Keratinocyte (primary cell): ENCODE results near the gene CNNM3. TPM values are rescaled to one million over a fixed set of nuclear protein-coding genes. Genes with fewer than 3 reads are reported as not detected.

ENCODE experiments used
- DNase-seq: peaks from one replicate; pipeline ENCODE4 v3.0.0-alpha.2; 2011; ENCODE audit warnings: low read depth, missing footprints, low spot score
- FAIRE-seq: peaks from 2 replicates; lab custom pipeline; 2011; peaks lifted over from hg19 to GRCh38; lab: Jason Lieb, UNC
- H2AFZ ChIP-seq: 2 replicates; pipeline ENCODE4 v1.6.0; 2012; ENCODE audit warnings: low read length, control low read depth, inconsistent platforms; ENCODE audit not compliant: control insufficient read depth
- H3K27ac ChIP-seq: 2 replicates; pipeline ENCODE4 v1.5.1; 2011; ENCODE audit warnings: low read length; ENCODE audit not compliant: control insufficient read depth, insufficient read depth
- H3K27me3 ChIP-seq: 3 replicates; pipeline ENCODE4 v1.6.0; 2011; ENCODE audit warnings: low read length; ENCODE audit not compliant: control insufficient read depth, insufficient read depth; ENCODE audit errors: extremely low read depth
- H3K36me3 ChIP-seq, 2 experiments: 2 replicates in 1 of 2; 3 replicates in 1 of 2; pipeline ENCODE4 v1.5.1; 2011; ENCODE audit warnings: low read length in 2 of 2, mild to moderate bottlenecking in 1 of 2; ENCODE audit not compliant: control insufficient read depth in 2 of 2, insufficient read depth in 2 of 2; ENCODE audit errors: extremely low read depth in 1 of 2
- H3K4me1 ChIP-seq: 3 replicates; pipeline ENCODE4 v1.5.1; 2011; ENCODE audit warnings: low read length; ENCODE audit not compliant: control insufficient read depth, insufficient read depth; ENCODE audit errors: extremely low read depth
- H3K4me2 ChIP-seq: 3 replicates; pipeline ENCODE4 v1.6.0; 2011; ENCODE audit warnings: low read depth, low read length; ENCODE audit not compliant: control insufficient read depth, insufficient read depth; ENCODE audit errors: extremely low read depth
- H3K4me3 ChIP-seq, 3 experiments: fragments of 200-600 bp in 1 of 3; sonication (generic) in 1 of 3; 2 replicates in 2 of 3; 3 replicates in 1 of 3; pipeline ENCODE4 v1.5.1; 2011 to 2016; ENCODE audit warnings: low read length in 3 of 3, mild to moderate bottlenecking in 3 of 3, control low read depth in 2 of 3, inconsistent platforms in 1 of 3, low read depth in 1 of 3, mixed read lengths in 1 of 3, mixed run types in 1 of 3, moderate library complexity in 1 of 3; ENCODE audit not compliant: control insufficient read depth in 2 of 3, insufficient read depth in 2 of 3; ENCODE audit errors: extremely low read depth in 1 of 3
- H3K79me2 ChIP-seq: 2 replicates; pipeline ENCODE4 v1.6.0; 2012; ENCODE audit warnings: low read length; ENCODE audit not compliant: control insufficient read depth, insufficient read depth
- H3K9ac ChIP-seq: 3 replicates; pipeline ENCODE4 v1.6.0; 2011; ENCODE audit warnings: low read length; ENCODE audit not compliant: control insufficient read depth, insufficient read depth; ENCODE audit errors: extremely low read depth
- H3K9me1 ChIP-seq: 3 replicates; pipeline ENCODE4 v1.6.0; 2011; ENCODE audit warnings: low read length; ENCODE audit not compliant: control insufficient read depth, insufficient read depth; ENCODE audit errors: extremely low read depth
- H3K9me3 ChIP-seq: 2 replicates; pipeline ENCODE4 v1.5.1; 2012; ENCODE audit warnings: low read depth, low read length; ENCODE audit not compliant: control insufficient read depth
- H4K20me1 ChIP-seq: 3 replicates; pipeline ENCODE4 v1.6.0; 2011; ENCODE audit warnings: low read length; ENCODE audit not compliant: control insufficient read depth, insufficient read depth; ENCODE audit errors: extremely low read depth
- CTCF ChIP-seq, 3 experiments: IDR thresholded peaks in 1 of 3; conservative IDR thresholded peaks in 1 of 3; optimal IDR thresholded peaks in 1 of 3; 2 replicates in 2 of 3; 3 replicates in 1 of 3; pipeline versions ENCODE3 to v1.5.1; 2011; ENCODE audit warnings: low read length in 3 of 3, mild to moderate bottlenecking in 3 of 3, moderate library complexity in 2 of 3, control low read depth in 1 of 3, inconsistent platforms in 1 of 3; ENCODE audit not compliant: insufficient read depth in 2 of 3; ENCODE audit errors: extremely low read depth in 1 of 3
- EZH2 ChIP-seq: IDR thresholded peaks from one replicate; pipeline ENCODE4 v1.6.1; 2012; ENCODE audit warnings: inconsistent platforms, mild to moderate bottlenecking, low read length, moderate library complexity
- dilution Hi-C: fragments of 300-500 bp; cut with MboI; formaldehyde crosslinking; loops from one replicate; pipeline ENCODE4 v1.7.0; 2020; ENCODE audit warnings: low sequenced_read_pairs; ENCODE audit not compliant: extremely low pct_ligation_motif_present
- polyA plus RNA-seq, 5 experiments: library from polyadenylated mRNA; depleted of rRNA in 3 of 5; stranded (reverse) in 3 of 5; stranded (forward) in 1 of 5; unstranded in 1 of 5; fragments of >200 nt; gene quantifications; 1 replicate in 1 of 5; 2 replicates in 3 of 5; 3 replicates in 1 of 5; pipeline versions ENCODE4 v1.2.1 to v1.2.3, GENCODE V29; 2011 to 2012; ENCODE audit warnings: missing spikeins in 2 of 5, low read depth in 1 of 5, low replicate concordance in 1 of 5

The CNNM3 gene
- polyA plus RNA-seq, 1 donor (not counting 4 experiments of a cell fraction or from before 2014, with no cell fraction given) = 2.3 TPM

GRCh38 chr2:96821113-96821675 is 5.1 kb downstream of the CNNM3 start:
- FAIRE-seq (no peak), DNase-seq (no peak)
- no peak overlapping the region for H3K27ac ChIP-seq
- H2AFZ ChIP-seq = no peak overlapping the region
- no peaks in the 10 kb centered on the region for H3K9me1 ChIP-seq
- H3K4me2 ChIP-seq = no peak overlapping the region
- no peak overlapping the region for H3K9ac ChIP-seq
- H3K4me3 ChIP-seq = no peak overlapping the region
- peaks cover 5% of the 10 kb centered on the region for H3K79me2 ChIP-seq
- dilution Hi-C loops = no loop called here
- H4K20me1 ChIP-seq = peaks cover 3% of the 10 kb centered on the region
- H3K9me3 ChIP-seq = no peaks in the 10 kb centered on the region
- peaks cover 9% of the 10 kb centered on the region for H3K4me1 ChIP-seq
- no peaks in the 10 kb centered on the region for H3K27me3 ChIP-seq
- peaks cover 0 to 2% of the 10 kb centered on the region in 2 experiments for H3K36me3 ChIP-seq
- TF ChIP-seq EZH2 (no peak), CTCF (optimal IDR thresholded peaks at IDR 0.05 in 1 of 3, IDR thresholded peaks at IDR 0.05 in 1 of 3, conservative IDR thresholded peaks at IDR 0.05 in 1 of 3; ENCODE audit: extremely low read depth in 1 of 3, insufficient read depth in 2 of 3, low read length in 3 of 3) (no peak)

GRCh38 chr2:96822786-96823185 is 6.7 kb downstream of the CNNM3 start:
- peaks cover under 1 to 5% of the 10 kb centered on the region in 2 experiments for H3K36me3 ChIP-seq
- DNase-seq (no peak), FAIRE-seq (no peak)
- no peaks in the 10 kb centered on the region for H3K9me1 ChIP-seq
- H3K27me3 ChIP-seq = no peaks in the 10 kb centered on the region
- TF ChIP-seq EZH2 (no peak), CTCF (optimal IDR thresholded peaks at IDR 0.05 in 1 of 3, IDR thresholded peaks at IDR 0.05 in 1 of 3, conservative IDR thresholded peaks at IDR 0.05 in 1 of 3; ENCODE audit: extremely low read depth in 1 of 3, insufficient read depth in 2 of 3, low read length in 3 of 3) (no peak)
- no peak overlapping the region for H3K4me3 ChIP-seq
- no peaks in the 10 kb centered on the region for H3K9me3 ChIP-seq
- H2AFZ ChIP-seq = no peak overlapping the region
- H4K20me1 ChIP-seq = no peaks in the 10 kb centered on the region
- peaks cover 2% of the 10 kb centered on the region for H3K79me2 ChIP-seq
- H3K4me1 ChIP-seq = peaks cover 2% of the 10 kb centered on the region
- no peak overlapping the region for H3K9ac ChIP-seq
- no peak overlapping the region for H3K27ac ChIP-seq
- H3K4me2 ChIP-seq = no peak overlapping the region
- dilution Hi-C loops = no loop called here
